ENCODE measurements around the gene INTS12. TPM values are rescaled to one million over a fixed set of nuclear protein-coding genes. Genes with fewer than 3 reads are reported as not detected.

INTS12 gene
- total and polyA plus RNA-seq, 2 of the 8 experiments (the other 6 are each of a cell fraction or from before 2014, with no cell fraction given), result 12.3 to 14.1 TPM

DNA sequence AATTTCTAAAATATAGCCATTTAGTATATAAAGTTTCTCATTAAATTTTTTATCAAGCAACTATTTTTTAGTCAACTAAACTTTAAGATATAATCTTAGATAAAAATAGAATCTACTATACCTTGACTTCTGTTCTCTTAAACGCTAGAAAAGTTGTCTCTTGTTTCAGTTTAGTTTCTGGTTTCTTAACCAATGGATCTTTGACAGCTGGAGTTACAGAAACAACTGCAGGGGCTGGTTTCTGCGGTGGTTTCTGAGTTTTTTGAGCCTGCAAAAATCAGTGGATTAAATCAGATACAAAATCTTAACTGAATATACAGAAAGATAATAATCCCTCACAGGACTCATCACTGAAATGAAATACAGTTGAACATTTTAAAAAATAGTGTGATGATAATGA lies 21.9 kb downstream of the INTS12 start:
- Histone ChIP-seq H2BK20ac (ENCODE audit: low read length) (no peak overlapping the region), H3K4ac (replicated peaks; ENCODE audit: insufficient read length, low read depth, low read length) (no peak overlapping the region), H2AFZ (ENCODE audit: low read length) (no peak overlapping the region), H3K4me3 (ENCODE audit: extremely low read depth in 1 of 4, insufficient read depth in 2 of 4, low read depth in 3 of 4, low read length in 4 of 4) (no peak overlapping the region), H4K8ac (ENCODE audit: extremely low read depth, insufficient read depth, low read length) (no peak overlapping the region), H3K4me2 (ENCODE audit: insufficient read depth in 1 of 2, low read depth in 2 of 2, low read length in 2 of 2) (no peak overlapping the region), H3K18ac (ENCODE audit: extremely low read depth, low read length) (no peak overlapping the region), H4K5ac (ENCODE audit: insufficient read length, low read depth, low read length) (no peak overlapping the region), H2BK120ac (replicated peaks; ENCODE audit: low read depth, low read length) (no peak overlapping the region), H3K9me3 (ENCODE audit: insufficient read depth in 2 of 2, low read depth in 1 of 2, low read length in 1 of 2) (no peaks in the 10 kb centered on the region), H3K23me2 (ENCODE audit: low read depth, low read length) (no peaks in the 10 kb centered on the region), H4K91ac (replicated peaks; ENCODE audit: insufficient read length, low read length) (no peak overlapping the region), H3K36me3 (ENCODE audit: control insufficient read depth in 2 of 4, insufficient read depth in 4 of 4, low read length in 3 of 4) (peaks cover 0 to 5% (median 4%) of the 10 kb centered on the region in 4 experiments; a peak in 3 of 8 replicates), H3K79me2 (ENCODE audit: control insufficient read depth in 1 of 2, insufficient read depth in 2 of 2, low read length in 2 of 2) (no peaks in the 10 kb centered on the region), H2BK15ac (ENCODE audit: low read length) (no peak overlapping the region), H3K27me3 (replicated peaks in 1 of 4; ENCODE audit: control insufficient read depth in 3 of 4, extremely low read depth in 1 of 4, insufficient read depth in 3 of 4, low read length in 3 of 4) (no peaks in the 10 kb centered on the region), H3K23ac (ENCODE audit: insufficient read length) (no peak overlapping the region), H3K27ac (ENCODE audit: low read depth, low read length) (no peak overlapping the region), H3K14ac (ENCODE audit: insufficient read length) (no peak overlapping the region), H4K20me1 (replicated peaks in 1 of 2; ENCODE audit: control insufficient read depth in 1 of 2, insufficient read depth in 2 of 2, low read length in 2 of 2) (peaks cover 0 to 2% of the 10 kb centered on the region in 2 experiments), H2AK5ac (ENCODE audit: low read depth, low read length) (no peak overlapping the region), H3K4me1 (replicated peaks in 1 of 4; ENCODE audit: control insufficient read depth in 3 of 4, insufficient read depth in 4 of 4, low read length in 3 of 4) (no peaks in the 10 kb centered on the region), H3K79me1 (ENCODE audit: low read depth, low read length) (no peaks in the 10 kb centered on the region), H2BK12ac (ENCODE audit: low read depth, low read length) (no peak overlapping the region), H3K9ac (replicated peaks in 1 of 4; ENCODE audit: extremely low read depth in 1 of 4, low read depth in 3 of 4, low read length in 3 of 4) (no peak overlapping the region), H3K56ac (replicated peaks; ENCODE audit: insufficient read length, low read depth, low read length) (no peak overlapping the region), H2BK5ac (ENCODE audit: low read depth, low read length) (no peak overlapping the region)
- POLR2A ChIA-PET (ENCODE audit: partially characterized antibody), result interaction anchor here (1.4 kb wide), 1 partner anchor 11 kb away, joined by 3 read pairs; no protein-coding TSS in a partner anchor
- WGBS, 2 experiments (ENCODE audit: extremely low coverage in 1 of 2, insufficient coverage in 1 of 2, insufficient read length in 1 of 2, insufficient replicate concordance in 2 of 2, low coverage in 1 of 2, low lambda C conversion rate in 2 of 2, missing lambda C conversion rate in 1 of 2), result 92% methylated on average over 2 of the region's 2 CpGs; no CpG with 5 or more reads in 1 of the 2 experiments
- FAIRE-seq, result no peak
- CTCF ChIA-PET (ENCODE audit: partially characterized antibody), result no interaction called here
- DNase-seq (ENCODE audit: low read depth in 1 of 2, low spot score in 2 of 2), result no peak
- TF ChIP-seq POLR2AphosphoS5 (IDR thresholded peaks at IDR 0.05; ENCODE audit: low read depth, low read length), result no peak
- TF ChIP-seq EP300 (IDR thresholded peaks at IDR 0.05; ENCODE audit: borderline replicate concordance in 1 of 2, low read depth in 2 of 2, low read length in 2 of 2), result no peak
- TF ChIP-seq RFX5 (IDR thresholded peaks at IDR 0.05; ENCODE audit: borderline replicate concordance, low read depth, low read length), result no peak
- TF ChIP-seq TEAD4 (IDR thresholded peaks at IDR 0.05; ENCODE audit: low read depth, low read length), result no peak
